OCI-M2 (cell line): ENCODE data around the gene TECPR1.

ENCODE experiments used
- DNase-seq: peaks from one replicate; lab custom pipeline; 2025; ENCODE audit not compliant: unreplicated experiment; lab: John Stamatoyannopoulos, UW

TECPR1 gene

GRCh38 chr7:98166668-98166970, 85.4 kb downstream of the TECPR1 start:
- no peak for DNase-seq

- no peak for DNase-seq
Observed at GRCh38 chr7:98165827-98166667, 86.0 kb downstream of the TECPR1 start.
